NCI-H69 (cell line): ENCODE data around the gene PPA2.
"Not testable (repeated sequence)": the region's sequence is repeated elsewhere in the genome, so short reads cannot be mapped to it uniquely, and the experiment has no call there.

Experiments
- DNase-seq: peaks from one replicate; lab custom pipeline; 2025; lab: John Stamatoyannopoulos, UW

Gene PPA2

DNA sequence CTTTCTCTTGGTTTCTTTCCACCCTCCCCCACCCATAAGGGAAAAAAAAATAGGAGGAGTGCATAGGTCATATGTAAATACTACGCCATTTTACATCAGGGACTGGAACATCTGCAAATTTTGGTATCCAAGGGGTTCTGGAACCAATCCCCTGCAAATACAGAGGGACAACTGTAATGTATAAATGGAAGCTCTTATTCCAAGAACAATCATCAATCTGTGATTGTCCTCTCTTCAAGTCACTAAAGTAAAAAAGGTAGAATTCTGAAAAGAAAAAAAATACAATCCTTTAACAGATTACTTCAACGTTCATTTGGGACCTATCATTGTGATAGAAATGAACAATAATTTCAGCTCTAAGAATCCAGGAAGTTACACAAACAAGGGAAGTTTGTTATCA, 13.6 kb downstream of the PPA2 start:
- DNase-seq: no peak

DNA sequence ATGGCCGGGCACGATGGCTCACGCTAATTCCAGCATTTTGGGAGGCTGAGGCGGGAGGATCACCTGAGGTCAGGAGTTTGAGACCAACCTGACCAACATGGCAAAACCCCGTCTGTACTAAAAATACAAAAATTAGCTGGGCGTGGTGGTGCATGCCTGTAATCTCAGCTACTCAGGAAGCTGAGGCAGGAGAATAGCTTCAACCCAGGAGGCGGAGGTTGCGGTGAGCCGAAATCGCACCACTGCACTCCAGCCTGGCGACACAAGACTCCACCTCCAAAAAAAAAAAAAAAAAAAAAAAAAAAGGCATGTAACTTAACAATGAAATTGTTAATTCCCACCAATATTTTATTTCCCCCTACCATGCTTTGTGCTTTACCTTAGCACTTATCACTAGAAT, 15.3 kb downstream of the PPA2 start:
- not testable (repeated sequence) for DNase-seq

- no peak for DNase-seq
These were observed 15.9 kb downstream of the PPA2 start for GRCh38 chr4:105458001-105458400.

- DNase-seq: no peak
These were observed 17.9 kb downstream of the PPA2 start for GRCh38 chr4:105455998-105456397.

DNA sequence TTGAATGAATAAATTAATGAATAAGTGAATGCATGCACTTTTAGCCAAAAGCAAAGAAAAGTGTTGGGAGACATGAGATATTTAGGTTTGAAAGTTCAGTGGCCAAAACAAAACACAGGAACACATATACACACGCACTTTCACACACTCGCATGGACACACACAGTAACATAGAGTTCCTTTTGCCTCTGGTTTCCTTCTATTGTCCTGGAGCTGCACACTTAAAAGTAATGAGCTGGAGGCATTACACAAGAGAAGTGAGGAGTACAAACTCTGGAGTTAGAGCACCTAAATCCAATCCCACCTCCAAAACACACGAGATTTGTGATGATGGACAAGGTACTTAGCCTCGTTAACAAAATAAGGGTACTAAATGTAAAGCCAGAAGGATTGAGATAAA, 18.7 kb downstream of the PPA2 start:
- no peak for DNase-seq

DNA sequence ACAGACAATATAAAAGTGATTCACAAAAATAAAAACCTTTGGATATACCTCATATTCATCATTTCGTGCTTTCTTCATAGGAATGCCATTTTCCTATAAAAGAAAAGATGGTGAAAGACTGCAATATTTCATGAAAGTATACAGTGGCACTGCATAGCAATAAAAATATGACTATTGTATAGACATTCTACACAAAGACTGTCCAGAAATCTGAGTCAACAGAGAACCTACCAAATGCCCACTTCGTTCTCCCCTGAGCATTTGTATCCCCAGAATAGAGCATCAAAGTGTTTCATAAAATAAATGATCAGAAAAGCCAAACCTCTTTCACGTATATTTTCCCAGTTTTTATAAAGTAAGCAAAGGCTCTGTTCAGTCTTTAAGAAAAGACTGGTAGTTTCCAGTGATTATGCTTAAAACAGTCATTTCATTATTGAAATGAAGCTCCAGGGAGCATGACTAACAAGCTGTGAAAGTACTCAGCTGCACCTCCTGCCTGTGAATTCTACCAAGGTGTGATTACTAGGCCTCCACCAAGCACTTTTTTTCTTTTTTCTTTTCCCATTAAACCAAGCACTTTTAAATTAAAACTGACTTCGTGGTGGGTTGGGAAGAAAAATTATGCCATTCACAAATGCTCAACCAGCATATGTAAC, 20.2 kb downstream of the PPA2 start:
- peak; percentile 3 for DNase-seq

GRCh38 chr4:105451346-105451745, 22.5 kb downstream of the PPA2 start:
- DNase-seq: peak; percentile 7

GRCh38 chr4:105440890-105441289, 33.0 kb downstream of the PPA2 start:
- DNase-seq: no peak

DNA sequence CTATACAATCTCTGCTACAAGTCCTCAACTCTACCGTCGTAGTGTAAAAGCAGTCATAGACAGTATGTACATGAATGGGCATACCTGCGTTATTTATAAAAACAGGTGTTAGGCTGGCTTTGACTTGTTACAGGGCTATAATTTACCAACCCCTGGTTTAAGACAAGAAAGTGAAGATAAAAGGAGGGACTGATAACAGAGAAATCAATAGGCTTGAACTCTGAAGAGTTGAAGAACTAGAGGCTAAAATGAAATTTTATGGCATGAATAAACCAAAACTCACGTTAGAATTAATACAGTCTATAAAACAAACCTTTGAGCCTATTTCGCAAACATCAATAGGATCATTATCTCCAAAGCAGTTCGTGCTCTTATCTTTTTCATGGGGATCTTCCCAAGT, 36.2 kb downstream of the PPA2 start:
- no peak for DNase-seq

DNA sequence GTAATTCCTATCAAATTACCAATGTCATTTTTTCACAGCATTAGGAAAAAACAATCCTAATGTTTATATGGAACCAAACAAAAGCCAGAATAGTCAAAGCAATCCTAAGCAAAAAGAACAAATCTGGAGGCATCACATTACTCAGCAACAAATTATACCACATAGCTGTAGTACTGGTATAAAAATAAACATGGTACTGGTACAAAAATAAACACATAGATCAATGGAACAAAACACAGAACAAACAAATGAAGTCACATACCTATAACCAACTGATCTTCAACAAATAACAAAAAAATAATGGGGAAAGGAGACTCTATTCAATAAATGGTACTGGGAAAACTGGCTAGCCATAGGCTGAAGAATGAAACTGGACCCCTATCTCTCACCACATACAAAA, 37.4 kb downstream of the PPA2 start:
- no peak for DNase-seq

DNA sequence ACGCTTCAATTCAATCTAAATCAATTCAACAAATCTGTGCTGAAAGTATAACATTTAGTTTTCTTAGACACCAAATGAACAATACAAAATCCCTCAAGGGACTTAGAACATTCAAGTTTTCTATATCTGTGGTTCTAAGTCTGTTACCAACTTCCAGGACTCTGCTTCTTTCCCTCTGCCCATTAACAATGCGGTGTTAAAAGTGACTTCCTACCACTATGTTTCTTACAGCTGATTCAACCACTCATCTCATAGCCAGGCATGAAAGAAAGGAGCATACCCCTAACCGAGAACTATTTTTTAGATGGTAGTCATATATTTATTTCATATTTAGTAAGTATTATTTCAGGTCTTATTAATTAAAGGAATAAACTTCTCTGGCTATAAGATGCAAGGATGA, 38.9 kb downstream of the PPA2 start:
- DNase-seq: no peak

DNA sequence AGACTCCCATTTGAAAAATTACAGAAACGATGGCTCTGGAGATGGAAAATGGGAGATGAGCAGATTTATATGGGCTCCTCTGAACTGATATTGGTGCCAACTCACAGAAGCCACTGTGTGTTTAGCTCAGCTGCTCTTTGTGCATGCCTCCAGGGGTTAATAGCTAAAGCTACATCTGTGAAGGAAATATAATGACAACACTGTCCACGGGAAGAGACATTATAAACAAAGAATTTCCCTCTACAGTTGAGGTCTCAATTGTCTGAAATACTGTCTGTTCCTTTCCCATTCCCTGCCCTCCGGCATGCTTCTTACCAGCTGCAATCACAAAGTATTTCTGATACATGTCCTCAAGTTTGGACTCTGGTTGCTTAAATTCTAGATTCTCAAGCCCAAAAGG, 40.4 kb downstream of the PPA2 start:
- peak; percentile 29 for DNase-seq

- no peak for DNase-seq
These were observed 41.4 kb downstream of the PPA2 start for GRCh38 chr4:105432438-105432837.

DNA sequence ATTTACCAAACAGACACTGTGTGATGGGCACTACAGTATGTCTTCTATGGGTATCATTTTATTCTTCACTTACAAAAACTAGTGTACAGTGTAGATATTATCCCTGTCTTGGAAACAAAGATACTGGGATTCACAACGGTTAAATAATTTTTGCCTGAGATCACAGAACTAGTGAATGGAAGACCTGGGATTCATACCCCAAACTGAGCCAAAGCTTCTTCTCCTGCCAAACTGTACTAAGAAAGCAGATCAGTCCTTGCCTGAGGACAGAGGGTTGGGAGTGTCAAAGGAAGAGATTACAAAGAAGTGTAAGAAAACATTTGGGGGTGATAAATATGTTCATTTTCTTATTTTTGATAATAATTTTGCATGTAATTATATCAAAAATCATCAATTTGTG, 43.1 kb downstream of the PPA2 start:
- DNase-seq: no peak

- DNase-seq: peak; percentile 35
These were observed 47.5 kb downstream of the PPA2 start for GRCh38 chr4:105426187-105426897.

GRCh38 chr4:105422207-105422920, 51.5 kb downstream of the PPA2 start:
- DNase-seq: no peak

DNA sequence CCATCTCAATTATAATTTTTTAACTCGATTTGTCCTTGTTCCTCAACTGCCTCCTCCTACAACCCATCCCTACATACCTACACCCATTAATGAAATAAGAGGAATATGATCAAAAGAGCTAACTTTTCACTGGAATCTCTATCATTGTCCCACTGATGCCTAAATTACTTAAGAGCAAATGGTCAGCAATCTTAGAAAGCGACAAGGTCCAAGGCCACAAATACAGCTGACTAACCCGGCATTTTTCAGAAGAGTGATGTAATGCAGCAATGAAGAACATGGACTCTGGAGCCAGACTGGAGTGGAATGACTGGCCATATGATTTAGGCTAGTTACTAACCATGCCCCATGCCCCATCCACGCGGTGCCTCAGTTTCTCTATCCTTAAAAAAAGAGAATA, 56.2 kb downstream of the PPA2 start:
- DNase-seq: no peak

DNA sequence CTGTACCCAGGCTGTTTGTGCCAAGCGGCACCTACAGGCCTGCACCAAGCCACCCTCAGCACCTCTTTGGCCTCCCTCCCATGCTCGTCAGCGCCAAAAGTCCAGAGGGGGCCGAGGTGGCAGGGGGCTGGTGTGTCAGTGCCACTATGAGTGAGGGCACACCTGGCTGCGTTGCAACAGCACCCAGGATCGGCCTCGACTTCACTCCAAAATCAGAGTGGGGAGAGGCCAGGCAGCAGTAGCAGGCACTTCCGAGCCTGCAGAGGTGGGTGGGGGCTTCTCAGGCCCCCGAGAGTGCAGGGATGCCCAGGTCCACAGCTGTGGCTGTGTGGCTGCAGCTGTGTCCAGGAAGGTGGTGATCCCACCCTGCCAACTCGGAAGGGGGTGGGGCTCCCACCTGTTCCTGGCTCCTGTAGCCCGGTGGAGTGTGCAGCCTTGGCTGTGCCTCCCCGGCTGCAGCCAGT, 58.5 kb downstream of the PPA2 start:
- no peak for DNase-seq

- no peak for DNase-seq
These were observed 59.5 kb downstream of the PPA2 start for GRCh38 chr4:105414316-105414715.

DNA sequence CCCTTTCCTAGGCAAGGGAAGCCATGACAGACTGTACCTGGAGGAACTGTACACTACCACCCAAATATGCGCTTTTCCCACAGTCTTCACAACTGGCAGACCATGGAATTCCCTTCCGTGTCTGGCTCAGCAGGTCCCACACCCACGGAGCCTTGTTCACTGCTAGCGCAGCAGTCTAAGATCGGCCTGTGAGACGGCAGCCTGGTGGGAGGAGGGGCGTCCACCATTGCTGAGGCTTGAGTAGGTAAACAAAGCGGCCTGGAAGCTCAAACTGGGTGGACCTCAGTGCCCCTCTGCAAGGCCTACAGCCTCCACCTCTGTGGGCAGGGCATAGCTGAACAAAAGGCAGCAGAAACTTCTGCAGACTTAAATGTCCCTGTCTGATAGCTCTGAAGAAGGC, 64.7 kb downstream of the PPA2 start:
- DNase-seq: not testable (repeated sequence)

- no peak for DNase-seq
These were observed 72.8 kb downstream of the PPA2 start for GRCh38 chr4:105400901-105401677.

- no peak for DNase-seq
These were observed 74.2 kb downstream of the PPA2 start for GRCh38 chr4:105399532-105400161.
